ENCODE measurements around the gene MAP3K12.
"Not testable (repeated sequence)": the region's sequence is repeated elsewhere in the genome, so short reads cannot be mapped to it uniquely, and the experiment has no call there.

Gene MAP3K12

DNA sequence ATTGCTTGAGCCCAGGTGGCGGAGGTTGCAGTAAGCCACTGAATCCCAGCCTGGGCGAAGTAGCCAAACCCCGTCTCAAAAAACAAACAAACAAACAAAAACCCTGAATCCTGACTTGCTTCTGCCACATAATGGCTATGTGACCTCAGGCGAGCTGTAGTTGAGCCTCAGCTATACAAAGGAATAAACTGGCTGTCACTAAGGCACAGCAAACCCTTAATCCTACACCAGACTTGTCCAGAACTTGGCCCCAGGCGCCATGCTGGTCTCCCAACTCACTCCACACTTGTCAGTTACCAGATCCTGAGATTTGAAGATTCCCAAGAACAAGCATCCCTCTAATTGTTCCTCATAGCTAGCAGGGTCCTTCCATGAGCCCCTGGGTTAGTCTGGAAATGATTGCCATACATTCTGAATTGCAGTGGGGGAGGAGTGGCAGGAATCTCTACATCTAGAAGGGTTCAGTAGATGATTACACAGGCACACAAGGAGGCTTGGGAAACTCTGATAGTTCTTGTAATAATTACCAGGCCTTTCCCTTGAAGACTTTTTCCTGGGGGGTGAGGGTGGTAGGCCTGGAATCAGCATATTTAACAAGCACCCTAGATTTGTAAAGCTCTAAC lies 9.9 kb downstream of the MAP3K12 start:
- no peak for DNase-seq

DNA sequence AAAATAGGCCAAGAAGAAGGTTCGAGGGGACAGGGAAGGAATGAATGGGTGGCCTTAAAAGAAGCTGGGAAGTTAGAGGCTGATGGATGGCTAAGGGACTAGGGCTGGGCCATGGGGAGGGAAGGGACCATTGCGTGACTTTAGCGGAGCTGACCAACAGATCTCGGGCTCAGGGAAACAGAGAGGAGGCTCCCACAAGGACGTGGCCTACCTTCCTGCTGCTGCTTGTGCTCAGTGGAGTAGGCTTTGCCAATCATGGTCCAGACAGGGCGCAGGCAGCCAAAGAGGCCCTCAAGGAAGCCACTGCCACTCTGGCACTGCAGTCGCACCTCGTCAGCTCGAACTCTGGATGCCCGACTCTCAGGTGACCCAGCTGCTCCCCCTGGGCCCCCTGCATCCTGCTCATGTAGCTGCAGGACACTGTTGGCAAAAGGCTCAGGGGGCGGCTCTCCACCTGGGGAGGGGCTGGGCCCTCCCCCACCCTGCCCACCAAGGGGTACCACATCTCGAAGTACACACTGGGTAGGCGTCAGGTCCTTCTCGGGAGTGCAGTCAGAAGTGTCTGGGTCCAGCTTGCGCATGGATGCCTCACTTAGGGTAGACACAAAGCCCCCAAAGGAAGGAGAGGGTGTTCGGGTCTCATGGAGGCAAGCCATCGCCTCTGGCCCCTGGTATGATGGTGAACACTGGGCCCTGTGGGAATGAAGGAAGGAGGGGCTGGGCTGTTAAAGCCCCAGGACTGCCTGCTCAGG lies 12.3 kb downstream of the MAP3K12 start:
- DNase-seq = no peak

DNA sequence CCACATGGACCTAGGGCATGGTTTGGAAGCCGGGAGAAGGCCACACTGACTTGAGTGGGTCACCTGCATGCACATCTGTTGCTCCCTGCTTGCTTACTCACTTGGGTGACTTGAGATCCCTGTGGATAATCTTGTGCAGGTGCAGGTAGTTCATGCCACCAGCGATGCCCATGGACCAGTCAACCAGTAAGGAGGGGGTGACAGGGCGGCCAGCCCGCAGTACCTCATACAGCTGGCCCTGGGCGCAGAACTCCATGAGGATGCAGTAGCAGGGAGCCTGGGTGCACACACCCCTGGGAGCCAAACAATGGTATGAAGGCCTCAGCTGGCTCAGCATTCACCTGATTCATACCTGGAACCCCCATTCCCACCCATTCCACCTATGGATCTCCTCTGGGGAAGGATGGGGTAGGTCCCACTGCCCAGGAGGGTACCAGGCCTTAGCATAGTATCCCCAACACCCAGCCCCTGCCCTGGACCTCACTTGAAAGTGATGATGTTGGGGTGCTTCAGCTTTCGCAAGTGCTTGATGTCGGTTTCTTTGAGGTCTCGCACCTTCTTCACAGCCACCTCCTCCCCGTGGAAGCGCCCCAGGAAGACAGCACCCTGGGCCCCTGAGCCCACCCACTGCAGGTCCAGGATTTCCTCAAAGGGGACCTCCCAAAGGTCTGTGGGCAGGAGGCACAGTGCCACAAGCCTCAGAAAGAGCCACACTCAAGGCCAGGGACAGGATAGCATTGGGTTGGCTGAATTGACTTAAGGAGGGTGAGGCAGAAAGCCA lies 13.1 kb downstream of the MAP3K12 start:
- no peak for DNase-seq

DNA sequence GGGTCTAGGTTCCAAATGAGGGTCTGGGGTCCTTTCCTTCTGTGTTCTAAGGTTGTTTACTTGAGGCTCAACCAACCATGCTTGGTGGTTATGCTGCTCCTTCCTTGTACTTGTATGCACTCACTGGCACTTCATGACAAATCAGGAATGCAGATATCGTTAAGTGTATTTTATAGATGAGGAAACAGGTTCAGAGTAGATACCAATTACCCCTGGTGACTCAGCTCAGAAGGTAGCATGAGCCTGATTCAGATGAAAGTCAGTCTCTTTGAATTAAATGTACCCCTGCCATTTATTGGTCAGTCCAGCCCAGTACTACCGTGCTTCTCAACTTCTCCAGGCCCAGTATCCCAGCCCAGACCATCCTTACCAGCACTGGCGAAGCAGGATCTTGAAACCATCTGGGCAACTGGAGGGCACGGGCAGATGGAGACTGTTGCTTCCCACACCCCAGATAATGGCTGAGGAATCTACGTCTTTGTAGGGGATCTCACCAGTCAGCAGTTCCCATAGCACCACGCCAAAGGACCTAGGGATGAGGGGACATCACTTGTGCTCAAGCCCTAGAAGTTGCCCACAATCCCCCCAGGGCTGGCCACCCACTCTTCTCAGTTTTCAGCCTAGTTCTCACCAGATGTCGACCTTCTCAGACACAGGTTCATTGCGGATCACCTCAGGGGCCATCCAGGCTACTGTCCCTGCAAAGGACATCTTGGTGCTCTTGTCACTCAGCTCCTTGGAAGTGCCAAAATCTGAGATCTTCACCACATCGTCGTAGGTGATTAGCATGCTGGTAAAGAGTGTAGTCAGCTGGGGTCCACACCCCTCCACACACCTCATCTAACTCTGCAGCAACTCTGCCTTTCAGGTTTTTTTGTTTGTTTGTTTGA lies 14.3 kb downstream of the MAP3K12 start:
- no peak for DNase-seq

DNA sequence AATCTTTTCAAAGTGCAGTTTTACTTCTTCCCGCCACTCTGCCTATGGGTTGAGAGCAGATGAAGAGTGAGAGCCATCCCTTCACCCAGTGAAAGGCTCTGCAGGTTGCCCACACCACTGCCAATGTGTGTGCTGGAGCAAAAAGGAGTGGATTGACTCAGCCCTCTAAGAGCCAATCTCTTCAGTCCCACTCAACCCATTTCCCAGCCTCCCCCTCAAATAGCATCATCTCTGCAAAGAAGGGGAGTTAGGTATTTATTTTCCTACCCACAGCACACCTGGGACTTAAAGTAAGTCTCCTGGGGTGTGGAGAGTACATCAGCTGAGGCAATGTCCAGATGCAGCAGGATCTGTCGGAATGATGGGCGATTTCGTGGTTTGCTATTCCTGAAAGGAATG lies 15.3 kb downstream of the MAP3K12 start:
- no peak for DNase-seq

DNA sequence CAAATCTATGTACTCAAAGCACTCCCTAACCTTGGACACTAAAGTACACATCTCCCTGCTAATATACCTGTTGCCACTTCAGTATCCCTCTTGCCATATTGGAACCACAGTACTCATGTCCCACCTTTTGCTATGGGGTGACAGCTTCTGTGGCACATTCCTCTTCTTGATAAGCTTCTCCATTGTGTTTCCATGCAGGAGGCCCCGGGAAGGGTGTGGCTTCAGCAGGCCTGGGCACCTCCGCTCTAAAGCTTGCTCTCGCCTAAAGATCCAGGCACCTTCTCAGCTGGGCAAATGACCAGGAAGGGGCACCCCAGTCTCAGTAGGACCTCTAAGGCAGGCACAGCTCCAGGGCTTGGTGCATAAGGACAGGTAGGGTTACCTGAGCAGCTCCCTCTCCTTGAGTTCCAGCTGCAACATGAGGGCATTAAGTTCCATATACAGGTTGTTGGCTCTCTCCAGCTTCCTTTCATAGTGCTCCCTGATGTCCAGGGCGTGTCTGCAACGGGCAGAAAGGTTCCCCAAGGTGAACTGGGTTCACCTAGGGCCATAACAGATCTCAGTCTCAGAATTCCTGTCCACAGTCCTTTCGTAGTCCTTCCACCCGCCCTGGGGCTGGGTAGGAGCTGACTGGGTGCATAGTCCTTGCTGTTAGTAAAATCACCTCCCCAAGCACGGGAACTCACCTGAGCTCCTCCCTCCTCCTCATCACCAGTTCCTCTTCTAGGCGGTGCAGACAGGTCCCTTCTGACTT lies 15.9 kb downstream of the MAP3K12 start:
- DNase-seq = no peak

DNA sequence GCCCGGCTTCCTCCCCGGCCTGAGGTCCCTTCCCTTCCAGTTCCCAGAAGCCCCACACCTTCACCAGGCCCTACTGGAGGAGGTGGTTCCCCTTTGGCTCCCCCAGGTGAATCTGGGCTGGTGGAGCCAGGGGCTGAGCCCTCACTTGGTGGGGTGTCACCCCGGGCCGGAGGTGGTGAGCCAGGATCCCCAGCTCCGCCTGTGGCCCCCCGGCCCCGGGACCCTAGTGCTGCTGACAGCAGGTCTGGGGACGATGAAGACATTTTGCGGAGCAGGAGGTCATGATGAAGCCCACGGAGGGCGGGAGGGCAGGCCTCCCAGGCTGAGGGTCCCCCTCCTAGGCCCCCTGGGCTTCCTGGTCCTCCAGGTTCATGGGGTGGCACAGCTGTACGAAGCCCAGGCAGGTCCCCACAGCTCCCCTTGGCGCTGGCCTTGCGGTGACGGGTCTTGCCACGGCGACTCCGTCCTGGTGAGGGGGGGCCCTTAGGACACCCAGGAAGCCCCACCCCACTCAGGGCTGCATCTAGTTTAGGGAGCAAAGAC lies 16.6 kb downstream of the MAP3K12 start:
- no peak for DNase-seq

DNA sequence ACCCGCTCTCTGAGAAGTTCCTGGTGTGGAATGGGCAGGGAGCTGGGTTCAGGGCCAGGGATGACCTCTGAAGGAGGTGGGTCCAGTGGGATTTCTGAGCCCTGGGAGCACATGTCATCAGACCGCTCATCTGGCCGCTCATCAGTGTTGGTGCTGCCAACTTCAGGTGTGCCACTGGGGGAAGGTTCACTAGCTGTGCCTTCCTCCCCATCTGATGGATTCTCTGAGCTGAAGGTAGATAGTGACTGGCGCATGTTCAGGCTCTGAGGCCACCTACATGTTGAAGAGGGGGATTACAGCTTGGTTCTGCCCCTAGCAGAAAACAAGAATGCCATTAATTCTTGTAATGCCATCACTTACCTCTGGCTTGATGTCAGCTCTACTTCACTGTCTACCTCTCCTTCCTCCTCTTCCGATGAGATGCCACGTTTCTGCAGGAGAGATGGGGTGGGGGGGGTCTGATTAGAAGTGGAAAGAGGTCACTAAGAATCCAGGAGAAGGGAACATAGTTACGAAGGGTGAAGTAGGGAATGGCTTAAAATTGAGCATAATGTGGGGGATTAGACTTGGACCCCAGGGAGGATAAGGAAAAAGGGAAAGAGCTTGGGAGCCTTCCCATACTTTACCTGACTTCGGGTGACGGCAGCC lies 17.2 kb downstream of the MAP3K12 start:
- no peak for DNase-seq

DNA sequence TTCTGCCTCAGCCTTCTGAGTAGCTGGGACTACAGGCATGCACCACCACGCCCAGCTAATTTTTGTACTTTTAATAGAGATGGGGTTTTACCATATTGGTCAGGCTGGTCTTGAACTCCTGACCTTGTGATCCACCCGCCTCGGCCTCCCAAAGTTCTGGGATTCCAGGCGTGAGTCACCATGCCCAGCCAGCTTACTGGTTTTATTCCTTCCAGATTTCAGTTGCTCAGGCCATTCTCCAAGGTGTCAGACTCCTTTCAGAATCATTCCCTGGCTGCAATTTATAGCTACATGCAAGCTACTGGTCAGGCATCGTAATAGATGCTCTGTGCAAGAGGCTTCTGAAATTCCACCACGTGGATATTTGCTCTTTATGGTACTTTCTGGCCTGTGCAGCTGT lies 17.8 kb downstream of the MAP3K12 start:
- DNase-seq = not testable (repeated sequence)

DNA sequence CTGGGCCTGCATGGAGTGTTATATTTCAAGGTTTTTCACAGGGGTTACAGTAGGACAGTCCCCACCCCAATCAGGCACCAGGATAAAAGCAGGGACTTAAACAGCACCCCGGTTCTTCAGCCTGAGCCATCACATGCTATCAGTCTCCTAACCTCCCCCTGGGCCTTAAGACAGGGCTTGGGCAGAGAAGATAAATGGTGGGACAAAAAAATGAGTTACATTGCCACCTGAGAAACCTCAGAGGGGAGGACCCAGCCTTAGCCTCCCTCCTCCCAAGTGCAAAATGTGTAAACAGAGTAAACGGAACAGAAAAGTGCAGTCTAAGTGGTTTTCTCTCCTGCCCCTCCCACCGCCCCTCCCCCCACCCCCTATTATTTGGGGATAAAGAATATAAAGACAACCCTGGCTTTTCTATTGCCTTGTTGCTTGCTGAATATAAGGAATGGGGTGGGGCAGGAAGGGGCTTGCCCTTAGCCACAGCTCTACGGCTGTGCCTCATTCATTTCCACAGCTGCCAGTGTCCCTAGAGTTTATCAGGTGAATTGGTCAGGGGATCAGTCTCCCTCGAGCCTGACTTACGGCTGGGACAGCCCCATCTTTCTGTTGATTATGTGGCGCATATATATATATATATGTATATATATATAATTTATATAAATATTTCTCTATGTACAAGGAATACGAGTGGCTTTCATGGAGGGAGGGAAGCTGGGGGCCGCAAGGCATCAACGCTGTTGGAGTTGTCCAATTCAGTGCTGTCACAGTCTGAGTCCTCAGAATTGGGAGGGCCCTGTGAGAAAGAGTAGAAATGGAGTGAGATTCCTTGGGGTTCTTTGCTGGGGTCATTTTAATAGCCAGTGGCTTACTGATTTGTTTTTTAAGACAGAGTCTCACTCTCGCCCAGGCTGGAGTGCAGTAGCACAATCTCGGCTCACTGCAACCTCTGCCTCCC lies 18.5 kb downstream of the MAP3K12 start:
- DNase-seq = no peak

DNA sequence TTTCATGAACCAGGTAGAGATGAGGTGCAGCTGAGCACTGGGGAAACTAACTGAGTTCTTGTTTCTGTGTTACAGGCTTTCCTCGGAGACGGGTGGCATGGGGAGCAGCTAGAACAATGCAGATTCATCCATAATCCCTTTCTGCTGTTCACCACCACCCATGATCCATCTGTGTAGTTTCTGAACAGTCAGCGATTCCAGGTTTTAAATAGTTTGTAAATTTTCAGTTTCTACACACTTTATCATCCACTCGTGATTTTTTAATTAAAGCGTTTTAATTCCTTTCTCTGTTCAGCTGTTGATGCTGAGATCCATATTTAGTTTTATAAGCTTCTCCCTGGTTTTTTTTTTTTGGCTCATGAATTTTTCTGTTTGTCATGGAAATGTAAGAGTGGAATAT lies 19.9 kb downstream of the MAP3K12 start:
- no peak for DNase-seq

DNA sequence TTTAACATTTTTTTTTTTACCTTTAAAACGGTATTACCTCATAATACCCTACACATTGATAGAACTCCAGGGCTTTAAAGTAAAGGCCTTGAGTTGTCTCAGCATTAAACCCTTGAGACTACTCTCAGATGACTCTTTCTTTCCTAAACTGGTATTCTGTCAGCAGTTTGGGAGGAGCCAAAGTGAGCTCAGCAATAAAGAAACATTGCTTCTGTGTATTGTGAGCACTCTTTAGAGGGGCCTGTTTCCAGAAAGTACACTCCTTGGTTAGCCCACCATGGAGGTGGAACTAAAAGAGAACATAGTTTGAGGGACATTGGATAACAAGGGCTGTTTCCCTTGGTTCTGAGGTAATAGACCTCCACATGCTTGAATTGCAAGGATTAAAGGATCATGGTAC lies 20.4 kb downstream of the MAP3K12 start:
- DNase-seq = no peak

DNA sequence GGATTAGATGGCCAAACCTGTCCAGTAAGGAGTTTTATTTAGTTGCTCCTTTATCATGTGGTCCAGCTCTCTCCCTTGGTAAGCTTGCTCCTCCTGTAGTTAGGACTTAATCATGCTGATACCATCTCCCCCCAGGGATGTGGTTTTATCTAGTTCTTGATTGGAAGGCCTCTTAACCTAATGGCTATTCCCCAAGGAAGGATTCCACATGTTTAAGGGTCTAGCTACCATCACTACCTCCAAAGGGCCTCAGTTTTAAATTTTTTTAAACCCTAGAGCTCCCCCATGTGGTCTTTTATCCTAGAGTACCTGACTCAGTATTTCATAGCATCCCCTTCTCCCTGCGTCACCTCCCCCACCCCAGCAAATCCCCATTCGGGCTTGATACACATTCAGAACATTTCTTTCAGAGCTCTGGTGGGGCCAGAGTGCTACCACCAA lies 22.5 kb downstream of the MAP3K12 start:
- DNase-seq = no peak

DNA sequence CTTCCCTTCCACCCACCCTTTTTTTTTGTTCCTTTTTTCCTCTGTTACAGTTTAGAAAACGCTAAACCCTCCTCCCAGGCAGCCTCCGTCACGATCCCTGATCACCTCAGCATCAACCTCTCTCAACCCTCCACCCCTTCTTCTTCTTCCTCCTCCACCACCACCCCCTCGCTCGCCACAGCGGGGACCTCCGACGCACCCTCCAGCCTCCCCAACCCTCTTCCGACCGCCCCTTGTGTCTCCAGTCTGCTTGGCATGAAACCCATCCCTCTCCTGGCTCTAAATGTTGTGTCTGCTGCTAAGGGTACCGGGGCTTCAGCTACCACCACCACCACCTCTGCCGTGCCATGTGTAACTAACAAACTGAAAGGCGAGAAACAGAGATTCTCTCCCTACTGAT lies 24.4 kb downstream of the MAP3K12 start:
- no peak for DNase-seq

DNA sequence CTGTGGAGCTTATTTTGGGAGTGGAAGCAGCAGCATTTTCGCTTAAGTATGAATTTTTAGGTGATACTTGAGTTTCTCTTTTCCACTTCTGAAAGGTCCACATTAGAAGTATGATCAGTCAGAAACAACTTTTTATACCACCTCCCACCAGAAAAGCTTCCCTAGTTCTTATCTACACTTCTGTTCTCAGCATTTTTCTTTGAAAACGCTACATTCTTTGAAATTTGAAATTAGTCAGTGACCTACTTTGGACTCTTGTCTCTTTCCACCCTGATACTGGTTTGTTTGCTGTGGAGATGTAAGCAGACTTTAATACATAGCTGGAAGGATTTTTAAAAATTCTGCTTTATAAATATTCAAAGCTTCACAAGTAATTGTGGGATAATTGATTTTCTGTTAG lies 25.2 kb downstream of the MAP3K12 start:
- no peak for DNase-seq

DNA sequence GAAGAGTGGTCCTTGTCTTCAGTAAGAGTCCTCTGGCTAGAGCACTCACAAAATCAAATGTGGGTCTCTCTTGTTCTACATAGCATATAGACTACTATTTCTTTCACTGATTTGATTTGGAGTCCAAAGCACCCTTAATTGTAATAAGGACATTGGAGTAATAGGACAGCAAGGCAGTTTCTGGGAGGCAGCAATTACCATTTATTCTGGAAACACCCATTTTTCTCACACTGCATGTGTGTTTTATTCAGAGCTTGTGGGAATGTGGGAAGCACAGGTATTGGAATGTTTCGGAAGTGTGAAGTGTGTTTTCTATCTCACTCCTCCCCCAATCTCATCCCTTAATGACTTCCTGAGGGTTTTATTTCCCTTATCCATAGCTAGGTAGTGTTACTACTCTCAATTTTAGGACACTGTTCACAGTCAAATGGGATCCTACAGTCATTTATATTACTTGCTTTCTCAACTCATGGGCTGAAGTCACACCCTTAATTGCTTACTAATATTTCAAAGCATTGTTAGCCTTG lies 27.1 kb downstream of the MAP3K12 start:
- no peak for DNase-seq

DNA sequence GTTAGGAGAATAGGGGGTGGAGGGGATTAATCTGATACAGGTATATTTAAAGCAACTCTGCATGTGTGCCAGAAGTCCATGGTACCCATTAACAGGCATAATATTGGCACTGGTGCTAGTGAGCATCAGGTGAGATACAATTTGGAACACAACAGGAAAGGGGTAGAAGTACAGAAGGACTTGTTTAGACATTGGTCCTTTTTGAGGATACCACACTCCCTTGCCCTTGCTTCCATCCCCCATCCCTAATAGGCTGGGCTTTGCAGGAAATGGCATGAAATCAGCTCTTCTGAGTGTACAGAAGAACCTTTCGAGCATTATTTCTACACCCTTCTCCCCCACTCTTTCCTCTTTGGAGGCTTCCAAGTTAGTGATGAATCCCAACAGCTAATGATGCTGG lies 31.0 kb downstream of the MAP3K12 start:
- no peak for DNase-seq

DNA sequence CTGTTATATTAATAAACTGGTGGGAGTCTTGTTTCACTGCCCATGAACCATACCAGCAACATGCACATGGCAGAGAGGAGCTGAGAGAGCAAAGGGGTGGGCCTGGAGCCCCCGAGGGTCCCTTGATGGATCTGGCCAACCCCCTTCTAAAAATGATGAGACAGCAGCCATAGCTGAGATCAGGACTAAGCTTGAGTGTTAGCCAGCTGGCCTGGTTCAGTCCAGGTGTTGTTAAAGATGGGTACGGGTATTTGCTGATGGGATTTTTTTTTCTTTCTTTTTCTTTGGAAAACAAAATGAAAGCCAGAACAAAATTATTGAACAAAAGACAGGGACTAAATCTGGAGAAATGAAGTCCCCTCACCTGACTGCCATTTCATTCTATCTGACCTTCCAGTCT lies 31.4 kb downstream of the MAP3K12 start:
- DNase-seq = no peak

DNA sequence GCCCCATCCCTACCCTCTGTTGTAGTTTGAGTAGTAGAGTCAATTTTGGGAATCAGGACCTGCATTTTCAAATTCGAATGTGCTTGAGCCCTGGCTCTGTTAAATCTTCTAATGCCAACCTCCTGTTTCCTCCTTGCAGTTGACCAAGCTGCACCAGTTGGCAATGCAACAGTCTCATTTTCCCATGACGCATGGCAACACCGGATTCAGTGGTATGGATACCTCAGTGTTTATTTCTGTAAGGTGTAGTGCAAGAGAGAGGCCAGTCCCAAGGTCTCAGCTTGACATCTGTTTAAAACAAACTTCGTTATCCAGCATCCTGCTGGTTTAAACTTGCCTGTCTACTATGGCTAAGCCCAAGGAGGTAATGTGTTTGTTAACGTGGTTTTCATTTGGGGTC lies 32.2 kb downstream of the MAP3K12 start:
- no peak for DNase-seq

DNA sequence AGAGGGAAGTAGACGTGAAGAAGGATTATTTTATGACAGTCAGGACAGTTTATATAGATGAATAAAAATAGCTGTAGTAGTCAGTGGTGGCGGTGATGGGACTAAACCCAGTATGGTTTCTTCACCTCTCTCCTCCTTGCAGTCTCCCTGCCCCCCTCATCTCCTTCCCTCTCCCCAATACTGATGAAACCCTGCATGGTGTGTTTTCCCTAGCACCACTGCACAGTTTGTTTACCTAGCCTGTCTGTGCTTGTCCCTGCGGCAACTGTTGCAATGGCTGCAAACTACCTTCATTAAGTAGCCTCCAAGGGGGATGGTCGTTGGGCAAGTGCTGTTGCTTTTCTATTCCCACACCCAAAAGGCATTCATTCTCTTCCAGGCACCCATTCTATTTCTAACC lies 32.6 kb downstream of the MAP3K12 start:
- no peak for DNase-seq
